ENCODE measurements around the gene DPP6.

The DPP6 gene

DNA sequence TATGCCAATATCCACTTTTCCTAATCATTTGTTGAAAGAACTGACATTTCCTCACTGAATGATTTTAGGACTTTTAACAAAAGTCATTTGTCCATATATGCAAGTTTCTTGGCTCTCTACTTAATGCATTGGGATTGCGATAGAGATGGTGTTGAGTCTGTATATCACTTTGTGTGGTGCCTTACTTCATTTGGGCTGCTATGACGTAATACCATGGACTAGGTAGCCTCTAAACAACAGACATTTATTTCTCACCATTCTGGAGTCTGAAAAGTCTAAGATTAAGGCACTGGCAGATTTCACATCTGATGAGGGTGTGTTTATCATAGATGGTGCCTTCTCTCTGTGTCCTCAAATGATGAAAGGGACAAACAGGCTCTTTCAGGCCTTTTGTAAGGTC is 342.6 kb downstream of the DPP6 start:
- in situ Hi-C loops (cut with MboI; ENCODE audit: low sequenced_read_pairs) = no loop called here

DNA sequence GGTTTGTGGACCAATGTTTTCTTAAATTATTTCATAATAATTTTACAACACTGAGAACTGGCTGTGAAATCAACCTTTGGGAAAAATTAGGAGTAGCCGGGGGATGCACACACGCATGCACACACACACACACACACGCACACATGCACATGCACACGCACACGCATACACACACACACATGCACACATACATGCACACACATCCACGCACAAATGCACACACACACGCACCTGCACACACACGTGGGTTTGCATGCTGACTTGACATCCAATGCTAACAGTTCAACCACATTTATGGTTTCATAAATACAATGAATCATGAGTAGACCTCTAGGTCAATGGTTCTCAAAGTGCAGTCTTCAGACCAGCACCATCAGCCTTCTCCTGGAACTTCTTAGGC is 354.1 kb downstream of the DPP6 start:
- in situ Hi-C loops (cut with MboI; ENCODE audit: low sequenced_read_pairs) = no loop called here

- in situ Hi-C loops (cut with MboI; ENCODE audit: low sequenced_read_pairs) = no loop called here
These were observed 357.6 kb downstream of the DPP6 start for GRCh38 chr7:154409703-154410311.

- in situ Hi-C loops (cut with MboI; ENCODE audit: low sequenced_read_pairs) = no loop called here
These were observed 359.9 kb downstream of the DPP6 start for GRCh38 chr7:154412105-154412504.

- in situ Hi-C loops (cut with MboI; ENCODE audit: low sequenced_read_pairs) = no loop called here
These were observed 363.7 kb downstream of the DPP6 start for GRCh38 chr7:154415709-154416399.

GRCh38 chr7:154416714-154417113 is 364.5 kb downstream of the DPP6 start:
- in situ Hi-C loops (cut with MboI; ENCODE audit: low sequenced_read_pairs) = no loop called here

DNA sequence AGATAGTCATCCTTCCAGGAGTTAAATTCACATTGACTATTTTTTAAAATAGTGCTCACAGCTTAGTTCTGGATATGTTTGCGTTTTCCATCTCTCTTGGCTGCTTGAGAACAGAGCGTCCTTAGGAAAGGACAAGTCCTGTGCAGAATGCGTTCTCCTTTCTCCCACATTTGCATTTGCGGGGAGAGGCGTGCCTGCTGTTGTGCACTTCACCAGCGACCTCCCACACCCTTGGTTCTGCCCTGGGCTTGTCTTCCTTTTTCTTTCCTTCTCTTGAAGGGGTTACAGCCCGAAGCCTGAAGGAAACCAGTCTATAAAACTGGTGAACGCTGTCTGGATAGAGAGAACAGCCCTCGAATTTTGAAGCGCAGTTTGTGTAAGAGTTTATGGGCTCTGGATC is 367.1 kb downstream of the DPP6 start:
- in situ Hi-C loops (cut with MboI; ENCODE audit: low sequenced_read_pairs) = no loop called here

DNA sequence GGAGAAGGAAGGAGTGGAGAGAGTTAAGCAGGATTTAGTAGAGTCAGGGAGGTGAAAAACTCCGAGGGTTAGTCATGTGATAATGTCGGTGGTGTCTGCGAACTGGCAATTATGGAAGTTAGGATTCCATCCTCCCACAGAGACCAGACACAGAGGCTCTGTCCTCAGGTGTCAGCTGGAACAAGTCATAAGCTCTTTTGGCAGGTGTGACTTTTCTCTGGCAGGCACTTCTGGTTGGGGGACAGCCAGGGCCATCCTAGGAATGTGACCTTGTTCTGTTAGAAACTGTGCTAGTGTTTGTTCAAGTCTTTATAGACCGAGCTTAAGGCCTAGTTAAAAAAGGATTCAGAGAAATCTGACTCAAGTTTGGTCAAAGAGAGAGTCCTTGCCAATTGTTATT is 371.0 kb downstream of the DPP6 start:
- in situ Hi-C loops (cut with MboI; ENCODE audit: low sequenced_read_pairs) = no loop called here

- in situ Hi-C loops (cut with MboI; ENCODE audit: low sequenced_read_pairs) = no loop called here
These were observed 372.2 kb downstream of the DPP6 start for GRCh38 chr7:154424350-154424749.

DNA sequence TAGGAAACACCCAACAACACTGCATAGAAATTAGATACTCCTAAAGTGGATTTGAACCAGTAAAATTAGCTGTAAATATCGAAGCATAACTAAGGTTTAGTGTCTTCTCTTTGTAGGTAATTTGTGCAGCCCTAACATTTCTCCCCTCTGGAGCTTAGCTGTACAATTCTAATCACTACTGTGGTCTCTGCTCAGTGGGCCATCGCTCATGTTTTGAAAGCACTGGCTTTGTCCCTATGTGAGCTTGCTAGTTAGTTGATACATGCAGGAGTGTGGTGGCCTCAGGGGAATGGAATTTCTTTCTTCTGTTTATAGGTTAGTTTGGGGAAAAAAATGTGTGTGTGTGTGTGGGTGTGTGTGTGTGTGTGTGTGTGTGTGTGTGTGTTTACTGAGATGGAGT is 373.1 kb downstream of the DPP6 start:
- in situ Hi-C loops (cut with MboI; ENCODE audit: low sequenced_read_pairs) = no loop called here

DNA sequence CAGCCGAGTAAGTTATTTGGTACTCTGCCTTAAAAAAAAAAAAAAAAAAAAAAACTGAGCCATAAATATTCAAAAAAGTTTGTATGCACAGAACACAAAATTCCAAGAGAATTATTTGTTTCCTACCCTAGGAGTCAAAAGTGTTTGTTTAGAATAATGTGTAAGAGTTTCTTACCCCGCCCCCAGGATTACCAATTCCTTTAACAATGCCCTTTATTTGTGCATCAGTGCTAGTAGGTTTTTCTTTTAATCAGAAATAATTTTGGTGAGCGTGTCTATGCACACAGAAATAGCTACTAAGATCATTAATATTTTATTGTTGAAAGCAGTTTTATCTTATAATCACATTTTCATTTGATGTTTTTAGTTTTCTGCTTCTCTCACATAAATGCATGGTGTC is 374.6 kb downstream of the DPP6 start:
- in situ Hi-C loops (cut with MboI; ENCODE audit: low sequenced_read_pairs) = no loop called here

DNA sequence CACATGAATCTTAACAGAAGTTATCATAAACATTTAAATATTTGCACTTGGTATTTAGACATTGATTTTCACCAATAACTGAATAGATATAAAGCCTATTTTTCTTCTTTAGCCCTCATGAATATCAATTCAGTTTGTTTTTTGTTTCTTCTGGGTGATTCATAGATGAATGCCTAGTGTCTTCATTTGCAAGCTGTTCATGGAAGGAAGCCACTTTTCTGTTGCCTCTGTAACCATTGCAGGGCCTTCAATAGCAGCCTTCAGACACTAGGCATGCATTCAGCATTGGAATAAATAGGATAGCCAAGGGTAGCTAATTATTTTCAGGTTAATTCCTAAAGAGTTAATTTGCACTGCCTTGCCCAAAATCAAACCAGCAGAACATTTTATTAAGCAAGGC is 375.3 kb downstream of the DPP6 start:
- in situ Hi-C loops (cut with MboI; ENCODE audit: low sequenced_read_pairs) = no loop called here

DNA sequence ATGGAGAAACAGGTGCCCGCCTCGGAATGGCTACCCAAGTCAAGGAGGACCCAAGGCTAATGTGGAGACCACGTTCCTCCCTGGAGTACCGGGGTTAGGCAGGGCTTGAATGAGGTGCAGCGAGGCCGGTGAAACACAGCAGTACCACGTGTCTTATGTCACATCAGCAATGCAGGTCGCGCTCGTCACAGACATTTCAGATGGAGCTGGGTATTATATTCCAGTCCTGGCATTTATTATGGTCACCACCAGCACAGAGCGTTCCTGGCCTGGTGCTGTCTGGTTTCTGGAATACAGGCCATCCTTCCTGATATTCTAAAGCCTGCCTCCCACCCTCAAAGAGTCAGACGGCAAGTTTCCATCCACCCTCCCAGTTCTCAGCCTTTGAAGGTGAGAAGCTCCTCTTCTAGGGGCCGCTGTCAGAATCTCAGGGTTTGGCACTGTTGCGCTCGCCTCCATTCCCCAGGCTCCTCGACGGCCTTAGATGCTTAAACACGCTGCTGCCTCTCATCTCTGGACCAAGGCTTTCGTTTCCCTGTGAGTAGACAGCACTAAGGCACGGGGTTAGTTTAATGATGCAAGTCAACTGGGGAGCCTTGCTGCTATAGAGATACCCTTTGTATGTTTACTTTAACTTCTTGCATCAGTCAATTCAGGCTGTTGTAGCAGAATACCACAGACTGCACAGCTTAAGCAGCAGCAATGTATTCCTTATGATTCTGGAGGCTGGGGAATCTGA is 377.6 kb downstream of the DPP6 start:
- in situ Hi-C loops (cut with MboI; ENCODE audit: low sequenced_read_pairs) = no loop called here

DNA sequence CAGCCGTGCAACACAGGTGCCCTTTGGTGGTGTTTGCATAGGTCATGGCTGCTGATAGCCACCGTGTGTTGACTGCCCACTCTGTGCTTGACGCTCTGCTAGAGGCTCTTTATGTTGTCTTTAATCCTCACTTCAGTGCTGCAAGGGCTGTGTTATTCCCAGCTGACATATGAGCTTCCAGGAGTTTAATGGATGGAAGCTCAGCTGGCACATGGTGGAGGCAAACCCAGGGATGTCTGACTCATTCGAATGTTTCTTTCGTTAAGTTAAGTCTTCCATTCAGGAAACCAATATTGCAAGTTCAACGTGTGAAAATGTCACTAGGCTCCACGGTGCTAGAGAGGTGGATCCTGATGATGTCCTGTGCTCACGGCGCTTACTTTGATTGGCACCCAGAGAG is 378.4 kb downstream of the DPP6 start:
- in situ Hi-C loops (cut with MboI; ENCODE audit: low sequenced_read_pairs) = no loop called here

DNA sequence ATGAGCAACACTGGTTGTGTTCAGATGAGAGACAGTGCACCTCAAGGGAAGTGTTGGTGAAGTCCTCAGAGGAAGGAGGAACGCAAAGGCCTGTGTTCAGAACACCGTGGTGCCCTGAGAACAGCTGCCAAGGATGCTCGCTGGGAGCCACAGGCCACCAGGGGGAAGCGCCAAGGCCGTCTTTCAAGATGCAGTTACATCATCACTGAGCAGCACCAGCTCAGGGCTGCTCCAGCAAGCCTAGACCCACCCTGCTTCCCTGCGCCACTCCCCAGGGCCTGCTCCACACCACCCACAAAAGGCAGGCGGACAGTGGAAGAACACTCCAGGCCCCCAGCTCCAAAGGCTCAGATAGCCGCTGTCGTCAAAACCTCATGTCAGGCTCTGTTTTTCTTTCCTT is 378.8 kb downstream of the DPP6 start:
- in situ Hi-C loops (cut with MboI; ENCODE audit: low sequenced_read_pairs) = no loop called here

DNA sequence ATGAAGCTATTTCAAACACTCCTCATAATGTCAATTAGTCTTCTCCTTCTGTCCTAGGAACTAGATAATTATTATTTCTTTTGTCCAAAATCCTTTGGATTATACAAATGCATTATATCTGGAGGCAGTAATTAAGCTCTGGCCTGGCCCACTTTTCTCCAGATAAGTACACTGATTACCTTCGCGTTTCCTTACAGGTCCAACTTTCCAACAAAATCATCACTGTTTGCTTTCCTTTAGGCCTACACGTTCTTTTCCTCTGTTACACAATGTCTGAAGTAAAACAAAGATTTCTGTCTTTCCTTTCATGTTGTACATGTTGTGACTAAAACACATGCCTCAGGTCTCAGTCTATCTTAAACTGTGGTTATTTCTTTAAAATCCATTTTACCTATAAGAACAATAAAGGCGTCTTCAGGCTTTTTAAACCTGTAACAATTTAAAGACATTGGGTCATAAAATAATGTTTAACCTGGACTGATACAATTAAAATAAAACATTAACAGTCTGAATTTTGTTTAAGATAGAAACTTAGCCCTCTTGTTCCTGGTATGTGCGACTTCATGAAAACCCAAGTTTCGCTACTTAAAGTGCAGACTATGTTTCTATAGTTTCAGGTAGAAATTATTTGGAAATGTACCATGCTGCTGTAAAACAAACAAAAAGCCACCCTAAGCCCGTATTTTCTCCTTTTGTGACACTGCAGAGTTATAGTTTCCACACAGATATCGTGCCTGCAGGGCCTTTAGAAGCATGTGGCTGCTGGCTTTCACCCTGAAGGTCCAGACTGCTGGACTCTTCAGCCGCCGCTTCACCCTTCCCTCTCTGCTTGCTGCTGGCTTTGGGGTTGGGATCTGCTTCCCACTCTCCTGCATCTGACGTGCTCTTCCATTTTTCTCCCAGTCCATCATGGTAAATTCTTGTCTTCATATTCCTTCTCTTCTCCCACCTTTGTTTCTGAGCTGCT is 381.7 kb downstream of the DPP6 start:
- in situ Hi-C loops (cut with MboI; ENCODE audit: low sequenced_read_pairs) = no loop called here

- in situ Hi-C loops (cut with MboI; ENCODE audit: low sequenced_read_pairs) = no loop called here
These were observed 384.4 kb downstream of the DPP6 start for GRCh38 chr7:154436560-154436959.

DNA sequence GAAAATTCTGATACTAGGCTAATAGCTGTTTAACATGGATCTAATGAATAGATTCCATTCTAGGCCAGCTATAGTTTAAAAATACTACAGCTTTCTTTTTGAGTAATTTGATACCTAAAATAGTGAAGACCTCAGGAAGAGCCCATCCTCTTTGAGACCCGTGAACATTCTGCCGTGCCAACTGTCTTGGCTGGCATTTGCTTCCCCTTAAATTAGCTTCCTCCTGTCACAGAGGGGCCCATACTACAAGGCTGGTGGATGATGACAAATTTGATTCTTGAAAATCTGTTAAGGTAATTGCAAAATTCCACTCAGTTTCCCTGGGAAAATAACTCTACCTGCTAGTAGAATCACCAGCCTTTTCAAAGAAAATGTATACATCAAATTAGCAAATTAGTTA is 385.0 kb downstream of the DPP6 start:
- in situ Hi-C loops (cut with MboI; ENCODE audit: low sequenced_read_pairs) = no loop called here

DNA sequence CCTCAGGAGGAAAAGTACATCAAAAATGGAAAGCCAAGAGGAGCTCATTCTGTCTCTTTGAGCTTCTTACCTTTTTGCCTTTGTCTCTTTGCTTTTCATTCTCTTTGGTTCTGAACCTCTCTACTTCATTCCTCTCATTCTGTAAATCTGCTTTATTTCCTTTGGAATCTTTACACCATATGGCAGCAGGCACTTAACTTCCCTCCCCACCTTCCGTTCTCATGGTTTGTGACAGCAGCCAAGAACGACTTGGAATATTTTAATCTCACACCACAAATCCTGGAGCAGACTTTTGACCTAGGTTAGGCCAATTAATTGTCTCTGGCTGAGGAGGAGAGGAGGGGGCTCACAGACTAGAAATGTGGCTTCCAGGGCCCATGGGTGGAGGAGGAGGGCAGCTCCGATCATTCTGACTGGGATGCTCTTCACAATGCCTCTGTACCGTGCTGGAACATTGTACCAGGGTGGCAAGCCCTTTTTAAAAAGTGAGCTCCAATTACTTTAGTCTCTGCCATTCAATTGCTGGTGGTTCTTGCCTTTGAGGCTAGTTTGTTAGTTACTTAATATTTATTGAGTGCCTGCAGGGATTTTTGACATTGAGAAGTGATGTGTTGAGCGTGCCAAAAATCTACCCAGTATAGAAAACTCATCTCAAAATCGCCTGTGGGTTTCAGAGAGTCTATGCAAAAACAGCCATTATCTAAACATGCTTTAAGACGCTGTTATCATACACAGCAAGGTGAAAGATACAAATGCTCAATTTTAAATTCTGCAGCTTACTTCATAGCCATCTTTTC is 386.6 kb downstream of the DPP6 start:
- in situ Hi-C loops (cut with MboI; ENCODE audit: low sequenced_read_pairs) = no loop called here

DNA sequence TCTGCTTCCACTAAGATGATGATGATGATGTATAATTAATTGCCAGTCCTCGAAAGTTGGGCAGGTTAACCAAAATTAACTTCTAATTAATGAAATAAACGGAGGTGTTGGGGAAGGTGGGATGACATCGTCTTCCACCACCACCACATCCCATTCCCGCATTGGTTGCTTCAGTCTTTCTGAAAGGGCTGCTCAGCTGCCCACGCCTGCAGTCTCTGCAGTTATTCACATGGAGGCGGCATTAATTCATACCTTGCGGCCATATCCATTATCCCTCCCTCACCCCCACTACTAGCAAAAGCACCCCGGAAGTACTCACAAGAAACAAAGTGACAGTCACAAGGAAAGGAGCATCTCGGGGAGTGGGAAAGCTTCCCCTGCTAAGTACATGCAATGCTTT is 387.9 kb downstream of the DPP6 start:
- in situ Hi-C loops (cut with MboI; ENCODE audit: low sequenced_read_pairs) = no loop called here

All from HL-60/S4 treated with retinoic acid at 250 ng/mL for 4 days and 3 days (cell line).